OCI-LY7 (cell line): ENCODE results near the gene PARP3. TPM values are rescaled to one million over a fixed set of nuclear protein-coding genes. Genes with fewer than 3 reads are reported as not detected.

Experiments
- BruUV-seq: library from RNA; stranded (reverse); fragments of 400-500 nt; replicated peaks from 2 replicates; lab custom pipeline; 2021; lab: Mats Ljungman, UMichigan
- CTCF ChIA-PET: fragments of 300-600 bp; sonication (Branson Sonifier 250); formaldehyde crosslinking; loops from one replicate; lab custom pipeline; 2022; ENCODE audit warnings: antibody characterized with exemption; ENCODE audit not compliant: unreplicated experiment; lab: Charles Lee
- POLR2A ChIA-PET: fragments of 300-600 bp; sonication (Branson Sonifier 250); formaldehyde crosslinking; loops from one replicate; lab custom pipeline; 2022; ENCODE audit warnings: antibody characterized with exemption; lab: Charles Lee
- DNase-seq: peaks from one replicate; pipeline ENCODE4 v3.0.0-alpha.2; 2015; ENCODE audit warnings: low spot score
- H2AFZ ChIP-seq: fragments of 200-600 bp; sonication (generic), shearing (Covaris generic); 2 replicates; pipeline ENCODE4 v1.6.1; 2014; ENCODE audit warnings: mild to moderate bottlenecking, antibody characterized with exemption, low read length, moderate library complexity
- H3K27ac ChIP-seq: fragments of 200-600 bp; sonication (generic); 2 replicates; pipeline ENCODE4 v1.5.1; 2014; ENCODE audit warnings: mixed run types, low read depth, mild to moderate bottlenecking, moderate library complexity, low read length, inconsistent platforms; ENCODE audit not compliant: poor library complexity, severe bottlenecking
- H3K36me3 ChIP-seq: fragments of 200-600 bp; sonication (generic); 2 replicates; pipeline ENCODE4 v1.6.1; 2014; ENCODE audit warnings: mild to moderate bottlenecking, antibody characterized with exemption, low read length, moderate library complexity, mixed read lengths; ENCODE audit not compliant: insufficient read depth
- H3K4me1 ChIP-seq: fragments of 200-600 bp; sonication (generic); 2 replicates; pipeline ENCODE4 v1.5.1; 2014; ENCODE audit warnings: mild to moderate bottlenecking, low read length; ENCODE audit not compliant: insufficient read depth, poor library complexity, severe bottlenecking
- H3K4me2 ChIP-seq: fragments of 200-600 bp; sonication (generic); 2 replicates; pipeline ENCODE4 v1.6.1; 2014; ENCODE audit warnings: mild to moderate bottlenecking, low read length
- H3K4me3 ChIP-seq: fragments of 200-600 bp; sonication (generic); 2 replicates; pipeline ENCODE4 v1.5.1; 2014; ENCODE audit warnings: mild to moderate bottlenecking, low read depth, low read length; ENCODE audit not compliant: poor library complexity, severe bottlenecking
- H3K79me2 ChIP-seq: fragments of 200-600 bp; sonication (generic); 2 replicates; pipeline ENCODE4 v1.6.1; 2016; ENCODE audit warnings: low read depth, mild to moderate bottlenecking, low read length, moderate library complexity, mixed read lengths; ENCODE audit not compliant: insufficient read depth
- H3K9me2 ChIP-seq: fragments of 200-600 bp; sonication (generic); 2 replicates; pipeline ENCODE4 v1.6.1; 2016; ENCODE audit warnings: mild to moderate bottlenecking, low read length, mixed read lengths; ENCODE audit not compliant: insufficient read depth
- H3K9me3 ChIP-seq: fragments of 200-600 bp; sonication (generic); 2 replicates; pipeline ENCODE4 v1.6.1; 2014; ENCODE audit warnings: mild to moderate bottlenecking, mixed run types, low read length, mixed read lengths
- H4K20me1 ChIP-seq: fragments of 200-600 bp; sonication (generic); 2 replicates; pipeline ENCODE4 v1.6.1; 2014; ENCODE audit warnings: mild to moderate bottlenecking, antibody characterized with exemption, low read length, moderate library complexity, mixed read lengths; ENCODE audit not compliant: insufficient read depth
- CTCF ChIP-seq: fragments of 200-600 bp; sonication (generic); conservative IDR thresholded peaks from 2 replicates; pipeline ENCODE4 v1.5.1; 2014; ENCODE audit warnings: mild to moderate bottlenecking, antibody characterized with exemption, low read length, moderate library complexity, mixed read lengths
- EZH2phosphoT487 ChIP-seq: fragments of 200-600 bp; sonication (generic); IDR thresholded peaks from 2 replicates; pipeline ENCODE4 v1.6.1; 2018; ENCODE audit warnings: low read depth, borderline replicate concordance, mild to moderate bottlenecking, mixed run types, antibody characterized with exemption, low read length, moderate library complexity, mixed read lengths
- intact Hi-C: fragments of 100-400 bp; cut with micrococcal nuclease; formaldehyde crosslinking; loops from one replicate; pipeline ENCODE4 v1.10.0; 2022; ENCODE audit not compliant: unreplicated experiment
- total RNA-seq, 2 experiments: library from RNA; depleted of rRNA in 1 of 2; stranded (reverse); fragments of >200 nt in 1 of 2; shearing (Covaris generic) in 1 of 2; gene quantifications; 2 replicates each; pipeline ENCODE4 v1.2.3, GENCODE V29; 2014 to 2022

PARP3 gene
- total RNA-seq, 2 experiments from 2014 or later = 11.9 to 12.0 TPM

- H4K20me1 ChIP-seq = no peaks in the 10 kb centered on the region
- no peak for DNase-seq
- CTCF ChIA-PET = interaction anchor here (0.5 to 0.6 kb wide), 2 partner anchors 14 to 25 kb away, joined by 3 to 4 read pairs; no protein-coding TSS in a partner anchor
- TF ChIP-seq CTCF (no peak), EZH2phosphoT487 (no peak)
- H3K79me2 ChIP-seq = no peaks in the 10 kb centered on the region
- H3K4me3 ChIP-seq = no peak overlapping the region
- no peaks in the 10 kb centered on the region for H3K36me3 ChIP-seq
- intact Hi-C loops = no loop called here
- no peaks in the 10 kb centered on the region for H3K9me3 ChIP-seq
- H3K4me1 ChIP-seq = peaks cover 11% of the 10 kb centered on the region
- BruUV-seq = TSS peak; percentile 75
- no peak overlapping the region for H2AFZ ChIP-seq
- POLR2A ChIA-PET = no interaction called here
- H3K27ac ChIP-seq = no peak overlapping the region
- H3K9me2 ChIP-seq = no peaks in the 10 kb centered on the region
- H3K4me2 ChIP-seq = no peak overlapping the region
These were observed 26.9 kb downstream of the PARP3 start for GRCh38 chr3:51968883-51969678.

- BruUV-seq = no TSS peak
- Histone ChIP-seq H3K36me3 (no peaks in the 10 kb centered on the region), H3K4me2 (no peak overlapping the region), H3K79me2 (no peaks in the 10 kb centered on the region), H3K9me2 (no peaks in the 10 kb centered on the region), H3K27ac (no peak overlapping the region), H3K9me3 (no peaks in the 10 kb centered on the region), H4K20me1 (no peaks in the 10 kb centered on the region), H2AFZ (no peak overlapping the region), H3K4me3 (no peak overlapping the region), H3K4me1 (peaks cover 19% of the 10 kb centered on the region)
- TF ChIP-seq EZH2phosphoT487 (no peak), CTCF (no peak)
- intact Hi-C loops = no loop called here
- no peak for DNase-seq
- CTCF ChIA-PET = no interaction called here
- POLR2A ChIA-PET = interaction anchor here (0.6 kb wide), 1 partner anchor 176 kb away, joined by 3 read pairs; no protein-coding TSS in a partner anchor
These were observed 27.7 kb downstream of the PARP3 start for GRCh38 chr3:51969841-51970240.
